Measurements from ENCODE around the gene APOO.

GRCh38 chrX:23838953-23839352, 68.8 kb downstream of the APOO start:
- TF ChIP-seq CTCF (IDR thresholded peaks at IDR 0.05; ENCODE audit: low read depth, low read length, missing input control) (no peak), FOXA1 (IDR thresholded peaks at IDR 0.05) (no peak), EGR1 (IDR thresholded peaks at IDR 0.05; ENCODE audit: low read depth in 2 of 2) (no peak), RAD21 (IDR thresholded peaks at IDR 0.05) (no peak), JUND (IDR thresholded peaks at IDR 0.05) (no peak), GABPA (IDR thresholded peaks at IDR 0.05 in 1 of 2, conservative IDR thresholded peaks at IDR 0.05 in 1 of 2) (no peak), TAF1 (conservative IDR thresholded peaks at IDR 0.05) (no peak), HNF4A (conservative IDR thresholded peaks at IDR 0.05) (no peak), FOXA2 (IDR thresholded peaks at IDR 0.05) (no peak), ZBTB33 (IDR thresholded peaks at IDR 0.05) (no peak), REST (IDR thresholded peaks at IDR 0.05) (no peak), ATF3 (IDR thresholded peaks at IDR 0.05) (no peak), SP1 (IDR thresholded peaks at IDR 0.05) (no peak), NR2F2 (IDR thresholded peaks at IDR 0.05) (no peak)
